ENCODE measurements around the gene ASIC2. TPM values are rescaled to one million over a fixed set of nuclear protein-coding genes. Genes with fewer than 3 reads are reported as not detected.

The ASIC2 gene
- total and polyA plus RNA-seq, 9 of the 15 experiments (the other 6 are each of a cell fraction or from before 2014, with no cell fraction given), result not detected

- TF ChIP-seq DMBX1 (CRISPR knock-in tag; IDR thresholded peaks at IDR 0.05; ENCODE audit: borderline replicate concordance) (peak; percentile 52; the same call in 1 of the 2 replicates), KLF13 (tag; IDR thresholded peaks at IDR 0.05; ENCODE audit: borderline replicate concordance, low read depth) (no peak)
Observed at GRCh38 chr17:33142705-33143299, 150.3 kb downstream of the ASIC2 start (continued).

- 0 out of 2 replicates have a peak, but pooled peaks cover 6% of the 10 kb centered on the region for H4K20me1 ChIP-seq (replicated peaks; ENCODE audit: control insufficient read depth, insufficient read depth, low read length)
- no peak overlapping the region for H3K9ac ChIP-seq (ENCODE audit: insufficient read depth in 1 of 2, low read depth in 2 of 2, low read length in 2 of 2)
- 0% methylated on average over 4 of the region's 4 CpGs for WGBS (ENCODE audit: insufficient coverage, low coverage, missing lambda C conversion rate)
- CTCF ChIA-PET (ENCODE audit: low intra/inter-chr PET ratio), result no interaction called here
- no peak overlapping the region for H3K4me2 ChIP-seq (ENCODE audit: insufficient read depth, low read length)
- no peak overlapping the region for H2AFZ ChIP-seq (ENCODE audit: low read depth, low read length)
- BruUV-seq (replicated peaks), result no TSS peak
- in situ Hi-C loops (cut with MboI), result no loop called here
- H3K36me3 ChIP-seq (ENCODE audit: control insufficient read depth, insufficient read depth, low read length), result no peaks in the 10 kb centered on the region
- no peaks in the 10 kb centered on the region for H3K27me3 ChIP-seq (ENCODE audit: control insufficient read depth in 2 of 2, insufficient read depth in 2 of 2, low read length in 2 of 2)
- H3K27ac ChIP-seq (ENCODE audit: extremely low read depth, low read depth, low read length), result no peak overlapping the region
- no peak overlapping the region for H3K4me3 ChIP-seq
- no peaks in the 10 kb centered on the region for H3K9me3 ChIP-seq (replicated peaks; ENCODE audit: control insufficient read depth, insufficient read depth, low read depth, low read length)
- no peaks in the 10 kb centered on the region for H3K9me1 ChIP-seq (ENCODE audit: control insufficient read depth, insufficient read depth, low read length)
- TF ChIP-seq ZNF197 (CRISPR knock-in tag; IDR thresholded peaks at IDR 0.05; ENCODE audit: low read depth) (no peak), NFIC (IDR thresholded peaks at IDR 0.05) (no peak), RCOR1 (IDR thresholded peaks at IDR 0.05; ENCODE audit: borderline replicate concordance in 1 of 2, low read depth in 2 of 2, low read length in 2 of 2) (no peak), RBM34 (IDR thresholded peaks at IDR 0.05; ENCODE audit: borderline replicate concordance, insufficient read depth, low read length) (no peak), ZBTB11 (CRISPR knock-in tag; IDR thresholded peaks at IDR 0.05) (no peak), ZC3H8 (IDR thresholded peaks at IDR 0.05) (no peak), ZNF77 (CRISPR knock-in tag; IDR thresholded peaks at IDR 0.05) (no peak), BHLHE40 (IDR thresholded peaks at IDR 0.05; ENCODE audit: low read length) (no peak), MAX (CRISPR knock-in tag; IDR thresholded peaks at IDR 0.05) (no peak), CBFA2T2 (conservative IDR thresholded peaks at IDR 0.05) (no peak), ZNF431 (CRISPR knock-in tag; IDR thresholded peaks at IDR 0.05) (no peak), TRIM24 (IDR thresholded peaks at IDR 0.05) (no peak)
- no peak for ATAC-seq
- intact Hi-C loops (cut with micrococcal nuclease), result no loop called here
- DNase-seq (ENCODE audit: extremely low read depth in 1 of 4, low spot score in 3 of 4), result no peak
- POLR2A ChIA-PET, result interaction anchor here (0.7 to 0.8 kb wide), 2 partner anchors 13 to 87 kb away, joined by 3 read pairs; no protein-coding TSS in a partner anchor
- no peaks in the 10 kb centered on the region for H3K79me2 ChIP-seq (ENCODE audit: control insufficient read depth, insufficient read depth, low read length)
- H3K4me1 ChIP-seq (replicated peaks in 1 of 2; ENCODE audit: control insufficient read depth in 2 of 2, insufficient read depth in 2 of 2, low read length in 2 of 2), result no peaks in the 10 kb centered on the region
- FAIRE-seq, result no peak
Observed at GRCh38 chr17:33140413-33141099, 152.5 kb downstream of the ASIC2 start.
